Peyer's patch (tissue), 4 donors: ENCODE data around the gene CTU2. TPM values are rescaled to one million over a fixed set of nuclear protein-coding genes. Genes with fewer than 3 reads are reported as not detected.

ENCODE experiments used
- DNase-seq, 3 donors: peaks; one replicate each; pipeline ENCODE4 v3.0.0-alpha.2; 2017 to 2019
- H3K27ac ChIP-seq, 4 donors: fragments of 200-600 bp; sonication (generic); one replicate each; pipeline ENCODE4 v1.5.1; 2016 to 2019
- H3K27me3 ChIP-seq, 2 donors: fragments of 200-600 bp; sonication (generic); one replicate each; pipeline ENCODE4 v1.5.1; 2019
- H3K36me3 ChIP-seq, 3 donors: fragments of 200-600 bp; sonication (generic); one replicate each; pipeline ENCODE4 v1.5.1; 2016 to 2019
- H3K4me1 ChIP-seq, 4 donors: fragments of 200-600 bp; sonication (generic); one replicate each; pipeline ENCODE4 v1.5.1; 2016 to 2019
- H3K4me3 ChIP-seq, 4 donors: fragments of 200-600 bp; sonication (generic); 1 replicate in 3 of 4; 2 replicates in 1 of 4; pipeline ENCODE4 v1.5.1; 2016 to 2019; ENCODE audit warnings: mild to moderate bottlenecking in 1 of 4
- H3K9me3 ChIP-seq, 4 donors: fragments of 200-600 bp; sonication (generic); one replicate each; pipeline ENCODE4 v1.5.1; 2016 to 2019; ENCODE audit warnings: mild to moderate bottlenecking in 1 of 4
- POLR2A ChIP-seq, 2 donors: fragments of 450-650 bp; IDR thresholded peaks; one replicate each; pipeline ENCODE4 v1.5.1; 2017; ENCODE audit warnings: antibody characterized with exemption in 2 of 2, mild to moderate bottlenecking in 2 of 2, moderate library complexity in 2 of 2
- total RNA-seq, 4 donors: library from RNA; depleted of rRNA; stranded (reverse); fragments of >200 nt; gene quantifications; one replicate each; pipeline ENCODE4 v1.1.0, GENCODE V29; 2016
- TF ChIP-seq, protein P1 (sequence below), 6 experiments: fragments of 450-650 bp in 4 of 6; fragments of 200-600 bp in 2 of 6; sonication (generic) in 1 of 6; IDR thresholded peaks; one replicate each; pipeline ENCODE4 v1.5.1; 2017 to 2019; ENCODE audit warnings: antibody characterized with exemption in 6 of 6, mild to moderate bottlenecking in 3 of 6, moderate library complexity in 1 of 6

CTU2 gene
- total RNA-seq, 4 donors from 2014 or later, result 3.9 to 25.1 (median 9.3) TPM

DNA sequence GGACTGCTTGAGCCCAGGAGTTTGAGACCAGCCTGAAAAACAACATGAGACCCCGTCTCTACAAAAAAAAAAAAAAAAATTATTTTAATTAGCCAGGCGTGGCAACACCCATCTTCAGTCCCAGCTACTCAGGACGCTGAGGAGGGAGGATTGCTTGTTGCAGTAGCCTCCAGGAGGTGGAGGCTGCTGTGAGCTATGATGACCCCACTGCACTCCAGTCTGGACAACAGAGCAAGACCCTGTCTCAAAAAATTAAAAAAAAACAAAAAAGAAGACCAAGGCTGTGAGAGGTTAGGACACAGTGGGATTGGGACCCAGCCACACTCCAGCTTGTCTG lies 18.7 kb upstream of the CTU2 start:
- no peaks in the 10 kb centered on the region for H3K36me3 ChIP-seq
- H3K27me3 ChIP-seq, result peaks cover 0 to 9% of the 10 kb centered on the region in 2 donors
- no peak for DNase-seq
- no peak overlapping the region for H3K4me3 ChIP-seq
- TF ChIP-seq, protein P1, sequence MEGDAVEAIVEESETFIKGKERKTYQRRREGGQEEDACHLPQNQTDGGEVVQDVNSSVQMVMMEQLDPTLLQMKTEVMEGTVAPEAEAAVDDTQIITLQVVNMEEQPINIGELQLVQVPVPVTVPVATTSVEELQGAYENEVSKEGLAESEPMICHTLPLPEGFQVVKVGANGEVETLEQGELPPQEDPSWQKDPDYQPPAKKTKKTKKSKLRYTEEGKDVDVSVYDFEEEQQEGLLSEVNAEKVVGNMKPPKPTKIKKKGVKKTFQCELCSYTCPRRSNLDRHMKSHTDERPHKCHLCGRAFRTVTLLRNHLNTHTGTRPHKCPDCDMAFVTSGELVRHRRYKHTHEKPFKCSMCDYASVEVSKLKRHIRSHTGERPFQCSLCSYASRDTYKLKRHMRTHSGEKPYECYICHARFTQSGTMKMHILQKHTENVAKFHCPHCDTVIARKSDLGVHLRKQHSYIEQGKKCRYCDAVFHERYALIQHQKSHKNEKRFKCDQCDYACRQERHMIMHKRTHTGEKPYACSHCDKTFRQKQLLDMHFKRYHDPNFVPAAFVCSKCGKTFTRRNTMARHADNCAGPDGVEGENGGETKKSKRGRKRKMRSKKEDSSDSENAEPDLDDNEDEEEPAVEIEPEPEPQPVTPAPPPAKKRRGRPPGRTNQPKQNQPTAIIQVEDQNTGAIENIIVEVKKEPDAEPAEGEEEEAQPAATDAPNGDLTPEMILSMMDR (IDR thresholded peaks at IDR 0.05), result no peak
- no peak for TF ChIP-seq POLR2A (IDR thresholded peaks at IDR 0.05)
- no peaks in the 10 kb centered on the region for H3K9me3 ChIP-seq
- H3K4me1 ChIP-seq, result peaks cover 0 to 44% (median 24%) of the 10 kb centered on the region in 4 donors
- H3K27ac ChIP-seq, result no peak overlapping the region

GRCh38 chr16:88688013-88688778 lies 18.1 kb upstream of the CTU2 start:
- no peak overlapping the region for H3K27ac ChIP-seq
- H3K27me3 ChIP-seq, result peaks cover 0 to 9% of the 10 kb centered on the region in 2 donors
- DNase-seq, result peak in 1 of 3 donors; percentile 70
- no peaks in the 10 kb centered on the region for H3K36me3 ChIP-seq
- H3K4me3 ChIP-seq, result no peak overlapping the region
- no peaks in the 10 kb centered on the region for H3K9me3 ChIP-seq
- no peak for TF ChIP-seq POLR2A (IDR thresholded peaks at IDR 0.05)
- TF ChIP-seq, protein P1 (IDR thresholded peaks at IDR 0.05), result no peak
- H3K4me1 ChIP-seq, result peaks cover 0 to 44% (median 29%) of the 10 kb centered on the region in 4 donors

- TF ChIP-seq, protein P1 (IDR thresholded peaks at IDR 0.05), result no peak
- no peak for TF ChIP-seq POLR2A (IDR thresholded peaks at IDR 0.05)
- H3K9me3 ChIP-seq, result no peaks in the 10 kb centered on the region
- peaks cover 0 to 4% of the 10 kb centered on the region in 2 donors for H3K27me3 ChIP-seq
- peaks cover 0 to 35% (median 28%) of the 10 kb centered on the region in 4 donors for H3K4me1 ChIP-seq
- DNase-seq, result no peak
- H3K36me3 ChIP-seq, result no peaks in the 10 kb centered on the region
- peak overlapping the region in 1 of 4 donors; percentile 67 for H3K27ac ChIP-seq
- no peak overlapping the region for H3K4me3 ChIP-seq
Observed at GRCh38 chr16:88690341-88691128, 15.8 kb upstream of the CTU2 start.

GRCh38 chr16:88691129-88691813 lies 15.0 kb upstream of the CTU2 start:
- Histone ChIP-seq H3K27me3 (no peaks in the 10 kb centered on the region), H3K27ac (peak overlapping the region in 1 of 4 donors; percentile 67), H3K4me1 (peaks cover 0 to 33% (median 27%) of the 10 kb centered on the region in 4 donors), H3K4me3 (no peak overlapping the region), H3K36me3 (no peaks in the 10 kb centered on the region), H3K9me3 (no peaks in the 10 kb centered on the region)
- TF ChIP-seq, protein P1 (IDR thresholded peaks at IDR 0.05), result no peak
- TF ChIP-seq POLR2A (IDR thresholded peaks at IDR 0.05), result no peak
- DNase-seq, result no peak

- Histone ChIP-seq H3K4me1 (peaks cover 0 to 26% (median 24%) of the 10 kb centered on the region in 4 donors), H3K9me3 (no peaks in the 10 kb centered on the region), H3K36me3 (peaks cover 0 to 8% (median 0%) of the 10 kb centered on the region in 3 donors), H3K27ac (peak overlapping the region in 2 of 4 donors; percentile 29 to 67), H3K4me3 (no peak overlapping the region), H3K27me3 (no peaks in the 10 kb centered on the region)
- no peak for TF ChIP-seq POLR2A (IDR thresholded peaks at IDR 0.05)
- TF ChIP-seq, protein P1 (IDR thresholded peaks at IDR 0.05), result no peak
- DNase-seq, result peak in 2 of 3 donors; percentile 70 to 73
Observed at GRCh38 chr16:88691924-88692560, 14.3 kb upstream of the CTU2 start.
